Thyroid gland (tissue), 4 donors: Measurements from ENCODE around the gene DPF3.

Experiments
- CTCF ChIP-seq, 6 experiments: fragments of 200-600 bp in 3 of 6; fragments of 450-650 bp in 3 of 6; sonication (generic) in 3 of 6; IDR thresholded peaks; one replicate each; pipeline ENCODE4 v1.5.1; 2016 to 2019; ENCODE audit warnings: antibody characterized with exemption in 6 of 6, mild to moderate bottlenecking in 2 of 6, inconsistent platforms in 1 of 6, moderate library complexity in 1 of 6
- POLR2A ChIP-seq, 2 donors: fragments of 450-650 bp; IDR thresholded peaks; one replicate each; pipeline ENCODE4 v1.6.1; 2017; ENCODE audit warnings: antibody characterized with exemption in 2 of 2, mild to moderate bottlenecking in 2 of 2, moderate library complexity in 1 of 2

- TF ChIP-seq CTCF (IDR thresholded peaks at IDR 0.05) (no peak), POLR2A (IDR thresholded peaks at IDR 0.05) (no peak)
Measured at GRCh38 chr14:72738161-72738611, 155.7 kb downstream of the DPF3 start.
